K562 (cell line): Measurements from ENCODE around the gene TOX3.

Experiments
- EZH2 ChIP-seq: IDR thresholded peaks from 2 replicates; pipeline ENCODE4 v1.6.1; 2012; ENCODE audit warnings: low read depth, mild to moderate bottlenecking, inconsistent platforms, low read length, borderline replicate concordance
- TF ChIP-seq, protein P1 (sequence below): sonication (generic); formaldehyde crosslinking; IDR thresholded peaks from 2 replicates; pipeline ENCODE4 v1.9.0; 2022; ENCODE audit warnings: mild to moderate bottlenecking, missing genetic modification reagents

- no peak for TF ChIP-seq EZH2
- TF ChIP-seq, protein P1, sequence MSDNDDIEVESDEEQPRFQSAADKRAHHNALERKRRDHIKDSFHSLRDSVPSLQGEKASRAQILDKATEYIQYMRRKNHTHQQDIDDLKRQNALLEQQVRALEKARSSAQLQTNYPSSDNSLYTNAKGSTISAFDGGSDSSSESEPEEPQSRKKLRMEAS (CRISPR knock-in tag) = no peak
Measured at GRCh38 chr16:52591471-52591870, 44.5 kb upstream of the TOX3 start.
